HG02840 (cell line): Measurements from ENCODE around the gene ENPP7.

Experiments used
- ATAC-seq: cut with Tn5 transposase; IDR thresholded peaks from one replicate; pipeline ENCODE4 v1.9.1; 2021; ENCODE audit warnings: mild to moderate bottlenecking, moderate library complexity, moderate number of reproducible peaks; ENCODE audit not compliant: unreplicated experiment, low FRiP score

Gene ENPP7

GRCh38 chr17:79776376-79777119 is 45.8 kb downstream of the ENPP7 start:
- no peak for ATAC-seq

GRCh38 chr17:79777120-79777893 is 46.6 kb downstream of the ENPP7 start:
- no peak for ATAC-seq

GRCh38 chr17:79777894-79778503 is 47.3 kb downstream of the ENPP7 start, which contains the start of gene CBX2:
Gene CBX2, plus strand, starts transcription at chr17:79778148. Its CDS starts 88 bp downstream, at chr17:79778236.
- peak; percentile 65 for ATAC-seq

- ATAC-seq, result no peak
Observed at GRCh38 chr17:79778504-79779083, 47.9 kb downstream of the ENPP7 start.

GRCh38 chr17:79779084-79779529 is 48.4 kb downstream of the ENPP7 start:
- no peak for ATAC-seq

- no peak for ATAC-seq
Observed at GRCh38 chr17:79779661-79780365, 49.1 kb downstream of the ENPP7 start.

- no peak for ATAC-seq
Observed at GRCh38 chr17:79781012-79781650, 50.4 kb downstream of the ENPP7 start.

- no peak for ATAC-seq
Observed at GRCh38 chr17:79781736-79782575, 51.2 kb downstream of the ENPP7 start.

GRCh38 chr17:79783891-79784290 is 53.1 kb downstream of the ENPP7 start:
- no peak for ATAC-seq

GRCh38 chr17:79784353-79785016 is 53.7 kb downstream of the ENPP7 start:
- ATAC-seq, result no peak

- no peak for ATAC-seq
Observed at GRCh38 chr17:79785017-79785899, 54.5 kb downstream of the ENPP7 start.

- ATAC-seq, result no peak
Observed at GRCh38 chr17:79785900-79786810, 55.4 kb downstream of the ENPP7 start.

GRCh38 chr17:79786930-79787643 is 56.3 kb downstream of the ENPP7 start:
- no peak for ATAC-seq

- no peak for ATAC-seq
Observed at GRCh38 chr17:79788455-79788854, 57.7 kb downstream of the ENPP7 start.

GRCh38 chr17:79788989-79789942 is 58.5 kb downstream of the ENPP7 start:
- no peak for ATAC-seq
